Measurements from ENCODE around the gene GJA9. TPM values are rescaled to one million over a fixed set of nuclear protein-coding genes. Genes with fewer than 3 reads are reported as not detected.

GJA9 gene
- total RNA-seq, 4 donors from 2014 or later = 0.41 to 1.6 TPM; not detected in 2

GRCh38 chr1:38826262-38826661, 55.1 kb downstream of the GJA9 start:
- Histone ChIP-seq H3K4me1 (peaks cover 0 to 6% (median 0%) of the 10 kb centered on the region in 4 donors), H3K9me3 (no peaks in the 10 kb centered on the region), H3K36me3 (no peaks in the 10 kb centered on the region), H3K27ac (no peak overlapping the region), H3K4me3 (no peak overlapping the region), H3K27me3 (peaks cover 44% of the 10 kb centered on the region)
- in situ Hi-C loops (cut with MboI; ENCODE audit: low pct_ligation_motif_present in 1 of 4, low pct_unique_long_range_greater_than_20kb in 1 of 4, low sequenced_read_pairs in 3 of 4) = loop anchor here in 1 of 4 donors (25.0 kb wide), 1 partner anchor 789 kb away; the partner anchor contains the start of gene POU3F1
- WGBS, 2 donors (ENCODE audit: low coverage in 1 of 2) = 36 to 54% methylated on average over 3 of the region's 3 CpGs
- DNase-seq = no peak
- no peak for TF ChIP-seq POLR2A (IDR thresholded peaks at IDR 0.05)
- TF ChIP-seq EP300 (IDR thresholded peaks at IDR 0.05; ENCODE audit: low read depth) = no peak
- TF ChIP-seq CTCF (IDR thresholded peaks at IDR 0.05) = no peak
- no peak for TF ChIP-seq POLR2AphosphoS5 (IDR thresholded peaks at IDR 0.05)
- intact Hi-C loops (cut with DNase I; ENCODE audit: low total_unique reads) = no loop called here

Small RNA genes within 50 kb of the gene (small RNA-seq; reads per million reads assigned to genes)
- gene GJA9-MYCBP (0 reads per million in 4 donors), gene RNU6-605P (0 reads per million in 4 donors)

Other genes starting within 250 kb of the GJA9 start
- 10 to 100 TPM in 3 of 4 donors, 1 to 10 TPM in 1; 10.0 to 25.0 (median 21.9) TPM for gene RRAGC, start 21.8 kb downstream of the GJA9 start, total RNA-seq
- 10 to 100 TPM in 2 of 4 donors, 1 to 10 TPM in 2; 2.2 to 24.3 (median 16.2) TPM for gene MYCBP, start 8.2 kb downstream of the GJA9 start, total RNA-seq
- gene RHBDL2, start 60.2 kb upstream of the GJA9 start, total RNA-seq = 10 to 100 TPM in 3 of 4 donors, 1 to 10 TPM in 1; 3.7 to 22.5 (median 17.6) TPM
- 10 to 100 TPM; 38.5 to 70.7 (median 48.3) TPM for gene AKIRIN1, start 109.7 kb upstream of the GJA9 start, total RNA-seq
- gene NDUFS5, start 144.8 kb upstream of the GJA9 start, total RNA-seq = 100 to 1,000 TPM in 3 of 4 donors, 10 to 100 TPM in 1; 99.9 to 418 (median 312) TPM

All from transverse colon (tissue), 4 donors.